Medulla oblongata (tissue), 1 donor: ENCODE data around the gene FGF22.

Experiments used
- DNase-seq: peaks from one replicate; pipeline ENCODE4 v3.0.0-alpha.2; 2015; ENCODE audit errors: extremely low spot score

Gene FGF22

GRCh38 chr19:643736-644135, 4.1 kb downstream of the FGF22 start:
- DNase-seq: no peak

DNA sequence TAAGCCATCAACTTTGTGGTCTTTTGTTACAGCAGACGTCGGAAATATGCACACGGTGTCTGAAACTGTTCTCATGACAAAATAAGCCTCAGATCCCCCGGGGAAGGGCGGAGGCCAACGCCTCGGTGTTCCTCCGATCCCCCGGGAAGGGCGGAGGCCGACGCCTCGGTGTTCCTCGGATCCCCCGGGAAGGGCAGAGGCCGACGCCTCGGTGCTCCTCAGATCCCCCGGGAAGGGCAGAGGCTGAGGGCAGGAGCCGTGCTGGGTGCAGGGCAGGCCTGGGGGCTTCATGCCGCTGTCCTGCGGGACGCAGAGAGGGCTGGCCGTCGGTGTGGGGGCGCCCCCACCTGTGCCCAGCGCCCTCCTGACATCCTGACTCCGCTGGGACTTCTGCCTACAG, 4.7 kb downstream of the FGF22 start:
- no peak for DNase-seq

- no peak for DNase-seq
Measured at GRCh38 chr19:644789-645188, 5.1 kb downstream of the FGF22 start.

GRCh38 chr19:645912-646778, 6.5 kb downstream of the FGF22 start:
- no peak for DNase-seq

DNA sequence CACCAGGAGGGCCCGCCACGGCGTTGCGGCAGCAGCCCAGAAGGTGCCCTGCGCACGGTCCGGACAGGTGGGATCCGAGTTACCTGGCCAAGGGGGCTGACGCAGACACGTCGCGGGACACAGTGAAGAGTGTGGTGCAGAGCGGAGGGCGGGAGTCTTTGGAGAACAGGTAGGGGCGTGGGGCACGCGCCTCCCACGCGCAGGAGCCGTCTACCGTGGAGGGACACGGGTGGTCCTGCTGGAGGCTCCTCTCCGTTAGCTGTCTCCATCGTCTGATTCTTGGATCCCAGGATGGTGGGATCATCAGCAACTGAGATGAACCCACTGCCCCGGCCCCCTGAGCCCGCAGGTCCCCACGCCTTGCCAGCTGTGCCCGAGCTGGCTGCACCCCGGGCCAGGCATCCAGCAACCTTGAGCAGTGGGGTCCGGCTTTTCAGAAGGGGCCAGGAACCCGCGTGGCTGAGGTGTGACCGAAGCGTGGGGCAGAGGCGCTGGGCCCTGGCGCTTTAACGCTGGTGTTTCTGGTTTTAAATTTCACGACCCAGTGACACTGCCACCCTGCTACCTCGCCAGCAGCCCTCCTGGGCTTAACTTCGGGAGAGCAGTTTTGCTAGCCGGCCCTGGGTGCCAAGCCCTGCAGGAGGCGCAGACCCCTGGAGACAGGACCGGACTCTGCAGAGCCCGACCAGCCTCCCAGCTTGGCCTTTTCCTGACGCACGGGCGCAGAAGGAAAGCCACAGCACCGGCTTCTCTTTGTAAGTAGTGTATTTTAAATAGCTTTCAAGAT, 7.3 kb downstream of the FGF22 start:
- no peak for DNase-seq

- no peak for DNase-seq
Measured at GRCh38 chr19:647566-648284, 8.0 kb downstream of the FGF22 start.

DNA sequence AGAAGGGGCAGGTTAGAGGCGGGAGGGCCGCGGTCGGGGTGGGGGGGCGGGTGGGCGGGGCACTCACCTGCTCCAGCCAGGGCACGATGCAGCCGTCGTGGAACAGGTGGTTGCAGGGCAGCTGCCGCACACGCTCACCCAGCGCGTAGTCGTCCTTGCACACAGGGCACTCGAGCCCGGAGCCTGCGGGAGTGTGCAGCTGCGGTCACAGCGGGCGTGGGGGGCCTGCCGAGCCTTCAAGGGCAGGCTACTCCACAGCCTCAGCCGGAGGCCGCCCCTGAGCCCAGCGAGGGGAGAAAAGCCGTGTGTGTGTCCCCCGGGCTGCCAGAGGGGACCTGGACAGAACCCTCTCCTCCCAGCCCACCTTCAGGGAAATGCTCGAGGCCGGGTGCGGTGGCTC, 8.6 kb downstream of the FGF22 start:
- no peak for DNase-seq

DNA sequence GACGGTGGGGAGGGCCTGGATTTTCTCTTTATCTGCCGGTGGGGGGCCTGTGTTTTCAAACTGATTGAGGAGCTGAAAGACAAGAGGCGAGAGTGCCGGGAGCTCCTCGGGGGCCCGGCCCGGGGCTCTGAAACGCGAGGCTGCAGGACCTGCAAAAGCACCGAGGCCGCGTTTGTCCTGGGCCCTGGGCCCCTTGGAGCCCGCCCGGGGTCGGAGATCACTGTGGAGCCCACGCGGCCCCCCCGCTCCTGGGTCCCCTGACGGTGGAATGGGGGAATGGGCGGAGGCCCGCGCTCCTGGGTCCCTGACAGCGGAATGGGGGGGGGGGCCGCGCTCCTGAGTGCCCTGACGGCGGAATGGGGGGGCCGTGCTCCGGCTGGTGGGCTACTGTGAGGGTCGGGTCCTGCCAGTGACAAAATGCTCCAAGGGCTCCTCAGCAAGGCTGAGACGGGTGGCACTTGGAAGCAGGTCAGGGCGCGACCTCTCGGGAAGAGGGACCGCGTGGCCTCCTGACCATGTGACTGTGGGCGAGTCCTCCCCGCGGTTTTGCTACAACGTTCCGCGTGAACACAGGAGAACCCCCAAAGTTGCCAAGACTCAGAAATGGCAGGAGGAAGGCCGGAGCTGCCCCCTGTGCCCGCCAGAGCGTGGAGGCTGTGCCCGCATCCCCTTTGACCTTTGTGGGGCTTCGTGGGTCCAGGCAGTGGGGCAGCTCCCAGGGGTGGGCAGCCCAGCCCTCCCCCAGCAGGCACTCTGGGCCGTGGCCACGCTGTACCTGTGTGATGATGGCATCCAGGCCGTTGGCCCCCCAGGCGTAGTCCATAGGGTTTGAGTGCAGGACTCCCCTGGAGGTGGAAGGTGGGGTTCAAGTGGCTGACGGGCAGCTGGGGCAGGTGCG, 9.5 kb downstream of the FGF22 start:
- DNase-seq: no peak

DNA sequence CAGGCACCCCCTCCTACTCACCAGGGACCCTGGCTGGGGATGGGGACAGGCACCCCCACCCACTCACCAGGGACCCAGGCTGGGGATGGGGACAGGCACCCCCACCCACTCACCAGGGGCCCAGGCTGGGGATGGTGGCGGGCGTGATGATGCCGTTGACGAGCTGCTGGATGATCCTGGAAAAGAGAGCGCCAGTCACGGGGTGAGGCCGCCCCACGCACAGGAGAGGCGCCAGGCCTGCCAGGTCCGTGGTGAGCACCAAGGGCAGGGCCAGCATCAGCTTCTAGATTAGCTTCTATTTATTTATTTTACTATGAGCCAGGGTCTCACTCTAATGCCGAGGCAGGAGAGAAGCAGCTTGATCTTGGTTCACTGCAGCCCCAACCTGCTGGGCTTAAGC, 10.4 kb downstream of the FGF22 start:
- no peak for DNase-seq

DNA sequence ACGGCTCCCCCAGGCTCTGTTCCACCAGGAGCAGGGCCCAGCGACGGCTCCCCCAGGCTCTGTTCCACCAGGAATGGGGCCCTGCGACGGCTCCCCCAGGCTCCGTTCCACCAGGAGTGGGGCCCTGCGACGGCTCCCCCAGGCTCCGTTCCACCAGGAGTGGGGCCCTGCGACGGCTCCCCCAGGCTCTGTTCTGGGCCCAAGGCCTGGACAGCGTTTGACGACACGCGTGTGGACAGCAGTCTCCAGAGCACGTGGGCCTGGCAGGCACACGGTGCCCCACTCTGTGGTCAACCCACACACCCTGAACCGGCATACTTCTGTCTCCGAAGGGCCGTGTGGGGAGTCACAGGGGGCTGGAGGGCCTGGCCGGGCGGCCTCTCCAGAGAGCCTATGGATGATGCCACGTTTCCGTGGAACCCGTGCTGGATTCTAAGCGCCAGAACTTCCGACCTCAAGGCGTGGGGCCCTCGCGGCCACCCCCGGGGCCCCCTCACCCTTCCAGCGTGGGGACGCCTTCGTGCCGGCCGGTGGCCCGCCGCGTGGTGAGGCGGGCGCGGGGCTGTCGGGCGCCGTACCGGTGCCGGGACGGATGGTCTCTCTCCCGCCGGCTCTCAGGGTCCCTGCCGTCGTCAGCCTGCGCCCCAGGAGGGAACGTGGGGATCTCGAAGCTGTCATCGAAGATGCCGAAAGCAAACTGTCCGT, 11.6 kb downstream of the FGF22 start:
- DNase-seq: no peak

DNA sequence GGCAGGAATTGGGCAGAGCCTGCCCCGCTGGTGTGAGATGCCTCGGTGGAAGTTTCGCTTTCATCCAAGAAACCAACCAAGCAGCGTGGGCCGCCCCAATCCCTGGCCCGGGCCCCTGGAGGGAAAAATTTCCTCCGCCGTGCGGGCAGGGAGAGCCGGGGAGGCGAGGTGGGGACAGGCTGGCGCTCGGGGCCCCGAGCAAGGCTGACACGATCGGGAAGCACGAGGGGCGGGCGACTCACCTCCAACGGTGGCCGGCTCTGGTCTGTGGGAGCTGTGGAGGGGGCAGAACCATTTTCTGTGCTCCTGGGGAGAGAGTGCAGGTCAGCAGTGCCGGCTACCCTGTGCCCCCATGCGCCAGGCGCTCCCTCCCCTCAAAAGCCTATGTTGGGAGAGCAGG, 12.3 kb downstream of the FGF22 start:
- no peak for DNase-seq

DNA sequence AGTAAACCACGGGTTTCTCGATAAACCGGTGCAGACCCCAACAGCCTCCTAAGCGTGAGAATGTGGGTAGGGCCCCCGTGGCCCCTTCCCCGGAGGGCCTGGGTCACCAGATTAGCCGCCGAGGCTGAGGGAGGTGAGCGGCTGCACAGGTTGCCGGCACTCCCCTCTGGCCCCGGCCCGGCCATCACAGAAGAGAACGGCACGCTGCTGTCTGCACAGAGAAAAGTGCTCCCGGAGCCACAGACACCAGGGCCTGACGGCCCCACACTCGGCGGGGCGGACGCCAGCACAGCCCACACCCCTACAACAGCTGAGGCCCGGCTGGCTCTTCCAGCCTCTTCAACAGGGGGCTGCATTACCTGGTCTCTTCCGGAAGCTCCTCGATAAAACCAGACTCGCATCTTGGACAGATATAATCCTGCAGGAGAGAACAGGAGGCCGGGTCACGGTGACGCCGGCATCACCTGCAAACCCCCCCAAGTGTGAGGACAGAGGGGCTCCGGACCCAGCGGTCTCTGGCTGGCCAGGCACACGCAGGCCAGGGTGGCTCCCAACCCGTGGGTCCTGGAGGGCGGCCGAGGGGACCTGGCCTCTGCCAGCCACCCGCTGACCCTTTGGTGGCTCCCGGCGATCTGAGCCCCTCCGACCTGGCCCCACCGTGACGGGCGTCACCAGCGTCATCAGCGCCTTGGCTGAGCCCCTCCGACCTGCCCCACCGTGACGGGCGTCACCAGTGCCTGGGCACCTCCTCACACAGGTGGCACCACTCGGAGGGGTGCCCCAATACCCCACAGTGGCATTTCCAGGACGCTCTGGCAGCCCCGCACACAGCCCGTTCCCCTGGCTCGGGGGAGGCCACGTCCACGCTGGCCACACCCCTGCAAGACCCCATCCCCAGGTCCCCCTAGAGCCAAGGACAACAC, 13.0 kb downstream of the FGF22 start:
- DNase-seq: no peak

- no peak for DNase-seq
Measured at GRCh38 chr19:653425-653824, 13.7 kb downstream of the FGF22 start.

GRCh38 chr19:655691-656090, 16.0 kb downstream of the FGF22 start:
- DNase-seq: no peak

DNA sequence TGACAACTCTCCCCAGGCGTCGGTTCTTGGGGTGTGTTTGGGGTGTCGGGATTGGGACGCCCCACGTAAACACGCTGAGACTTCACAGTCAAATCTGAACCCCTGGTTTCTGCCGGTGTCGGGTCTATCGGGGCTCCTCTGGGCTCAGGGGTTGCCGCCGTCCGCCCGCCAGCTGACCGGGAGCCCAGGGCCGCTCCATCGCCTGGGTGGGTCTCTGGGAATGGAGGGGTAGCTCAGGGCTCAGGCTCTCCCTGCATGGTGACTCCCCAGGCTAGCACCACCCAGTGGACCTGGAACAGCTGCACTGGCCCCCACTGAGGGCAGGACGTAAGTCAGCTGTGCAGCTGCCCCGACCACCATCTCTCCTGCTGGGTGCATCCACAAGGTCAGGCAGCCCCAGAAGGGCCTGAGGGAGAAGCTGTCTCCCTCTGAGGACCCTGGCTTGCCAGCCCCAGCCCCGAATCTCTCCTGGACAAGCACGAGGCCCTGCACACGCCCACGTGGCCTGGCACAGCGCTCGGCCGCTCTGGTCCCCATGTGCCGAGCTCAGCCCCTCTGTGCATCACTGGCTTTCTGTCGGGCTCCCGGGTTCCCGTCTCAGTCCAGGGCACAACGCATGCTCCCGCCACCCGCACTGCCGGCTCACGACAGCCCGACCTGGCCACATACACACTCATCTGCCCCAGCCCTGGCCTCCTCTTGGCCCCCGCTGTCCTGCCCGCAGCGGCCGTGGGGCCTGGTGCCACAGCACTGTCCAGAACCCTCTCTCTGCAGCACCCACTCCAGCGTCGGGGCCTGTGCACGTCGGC, 17.3 kb downstream of the FGF22 start:
- DNase-seq: no peak

GRCh38 chr19:657611-658010, 17.9 kb downstream of the FGF22 start:
- no peak for DNase-seq

DNA sequence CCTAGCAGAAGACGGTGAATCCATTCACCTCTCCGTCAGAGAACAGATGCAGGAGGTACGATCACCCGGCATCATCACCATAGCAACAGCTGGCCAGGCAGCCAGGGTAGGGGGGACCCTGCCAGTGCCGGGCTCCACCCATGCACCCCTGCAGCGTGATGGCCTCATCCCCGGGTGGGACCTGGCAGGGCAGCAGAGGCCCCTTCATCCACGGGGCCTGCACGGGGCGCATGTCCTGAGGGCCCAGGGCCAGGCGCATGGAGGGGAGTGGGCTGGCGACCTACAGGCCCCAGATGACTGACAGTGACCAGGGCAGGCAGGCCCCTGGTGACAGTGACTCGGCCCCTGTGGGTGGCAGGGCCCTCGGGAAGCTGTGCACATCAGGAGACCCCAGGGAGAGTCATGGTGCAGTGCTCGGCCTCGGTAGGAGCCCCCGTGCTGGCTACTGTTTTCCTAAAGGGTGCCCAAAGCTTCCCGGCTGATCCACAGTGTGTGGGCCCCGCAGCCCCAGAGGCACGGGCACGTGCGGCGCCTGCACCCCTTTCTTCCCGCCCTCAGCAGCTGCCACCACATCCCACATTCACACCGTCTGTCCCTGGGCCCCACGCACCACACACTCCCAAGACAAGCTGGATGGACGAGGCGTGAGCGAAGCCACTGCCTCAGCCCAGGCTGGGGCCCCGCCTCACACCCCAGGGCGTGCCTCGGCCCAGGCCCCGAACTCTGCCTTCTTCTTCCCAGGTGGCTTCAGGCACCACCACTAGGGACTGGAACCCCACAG, 18.6 kb downstream of the FGF22 start:
- DNase-seq: no peak
